ENCODE data around the gene STT3B.
A peak's percentile ranks its signal among the peaks of the same experiment; 100 is the strongest.

STT3B gene

DNA sequence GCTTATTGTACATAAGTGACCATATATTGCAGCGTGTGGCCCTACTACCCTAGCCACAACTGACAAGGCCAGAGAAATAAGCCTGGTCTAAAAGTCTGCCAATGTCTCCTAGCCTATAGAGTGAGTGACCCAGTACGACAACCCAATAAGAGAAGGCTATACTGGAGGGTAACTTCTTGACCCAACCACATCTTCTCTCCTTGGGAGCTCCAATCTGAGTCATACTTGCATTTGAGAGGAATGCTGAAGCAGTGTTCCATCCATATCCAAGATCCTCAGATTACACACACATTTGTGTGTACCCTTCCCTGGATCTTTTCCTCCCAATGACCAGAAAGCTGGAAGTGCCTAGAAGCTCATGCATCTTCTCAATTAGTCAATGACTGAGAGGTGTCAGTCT is 11.3 kb upstream of the STT3B start:
- H3K27ac ChIP-seq: no peak overlapping the region
- TF ChIP-seq, protein P1, sequence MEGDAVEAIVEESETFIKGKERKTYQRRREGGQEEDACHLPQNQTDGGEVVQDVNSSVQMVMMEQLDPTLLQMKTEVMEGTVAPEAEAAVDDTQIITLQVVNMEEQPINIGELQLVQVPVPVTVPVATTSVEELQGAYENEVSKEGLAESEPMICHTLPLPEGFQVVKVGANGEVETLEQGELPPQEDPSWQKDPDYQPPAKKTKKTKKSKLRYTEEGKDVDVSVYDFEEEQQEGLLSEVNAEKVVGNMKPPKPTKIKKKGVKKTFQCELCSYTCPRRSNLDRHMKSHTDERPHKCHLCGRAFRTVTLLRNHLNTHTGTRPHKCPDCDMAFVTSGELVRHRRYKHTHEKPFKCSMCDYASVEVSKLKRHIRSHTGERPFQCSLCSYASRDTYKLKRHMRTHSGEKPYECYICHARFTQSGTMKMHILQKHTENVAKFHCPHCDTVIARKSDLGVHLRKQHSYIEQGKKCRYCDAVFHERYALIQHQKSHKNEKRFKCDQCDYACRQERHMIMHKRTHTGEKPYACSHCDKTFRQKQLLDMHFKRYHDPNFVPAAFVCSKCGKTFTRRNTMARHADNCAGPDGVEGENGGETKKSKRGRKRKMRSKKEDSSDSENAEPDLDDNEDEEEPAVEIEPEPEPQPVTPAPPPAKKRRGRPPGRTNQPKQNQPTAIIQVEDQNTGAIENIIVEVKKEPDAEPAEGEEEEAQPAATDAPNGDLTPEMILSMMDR (conservative IDR thresholded peaks at IDR 0.05): no peak

- H3K27ac ChIP-seq: no peak overlapping the region
- TF ChIP-seq, protein P1 (conservative IDR thresholded peaks at IDR 0.05): no peak
These were observed 10.6 kb upstream of the STT3B start for GRCh38 chr3:31522152-31522551.

DNA sequence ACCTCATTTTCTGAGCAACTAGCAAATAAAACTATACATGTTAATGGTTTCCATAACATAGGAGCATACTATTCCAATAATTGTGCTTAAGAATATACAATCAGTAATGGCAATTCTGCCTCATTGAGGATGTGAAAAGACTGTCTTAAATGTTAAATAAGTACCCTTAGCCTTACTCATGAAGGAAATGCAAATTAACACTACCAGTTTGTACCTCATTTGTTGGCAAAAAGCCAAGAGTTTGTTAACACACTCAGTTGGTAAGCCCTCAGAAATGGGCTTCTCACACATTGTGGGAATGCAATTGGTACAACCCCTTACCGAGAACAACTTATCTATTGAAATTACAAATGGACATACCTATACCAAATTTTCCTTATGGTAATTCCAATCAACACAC is 9.2 kb upstream of the STT3B start:
- TF ChIP-seq, protein P1 (conservative IDR thresholded peaks at IDR 0.05): no peak
- H3K27ac ChIP-seq: no peak overlapping the region

DNA sequence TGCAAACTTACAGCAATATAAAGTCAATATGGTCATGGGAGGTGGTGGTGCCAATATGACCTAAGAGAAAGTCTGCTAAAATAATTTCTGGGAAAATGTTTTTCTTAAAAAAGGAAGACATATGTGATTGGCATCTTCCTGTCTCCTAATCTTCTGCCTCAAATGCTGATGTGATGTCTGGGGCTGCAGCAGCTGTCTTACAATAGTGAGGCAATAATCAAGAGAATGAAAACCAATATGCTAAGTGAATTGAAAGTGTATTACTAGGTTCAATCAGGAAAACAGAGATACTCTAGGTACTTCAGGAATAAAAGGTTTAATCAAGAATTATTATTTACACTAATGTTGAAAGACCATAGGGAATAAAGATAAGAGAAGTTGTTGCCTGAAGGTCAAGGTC is 7.2 kb upstream of the STT3B start:
- no peak overlapping the region for H3K27ac ChIP-seq
- TF ChIP-seq, protein P1 (conservative IDR thresholded peaks at IDR 0.05): no peak

GRCh38 chr3:31529421-31529820 is 3.3 kb upstream of the STT3B start:
- TF ChIP-seq, protein P1 (conservative IDR thresholded peaks at IDR 0.05): no peak

DNA sequence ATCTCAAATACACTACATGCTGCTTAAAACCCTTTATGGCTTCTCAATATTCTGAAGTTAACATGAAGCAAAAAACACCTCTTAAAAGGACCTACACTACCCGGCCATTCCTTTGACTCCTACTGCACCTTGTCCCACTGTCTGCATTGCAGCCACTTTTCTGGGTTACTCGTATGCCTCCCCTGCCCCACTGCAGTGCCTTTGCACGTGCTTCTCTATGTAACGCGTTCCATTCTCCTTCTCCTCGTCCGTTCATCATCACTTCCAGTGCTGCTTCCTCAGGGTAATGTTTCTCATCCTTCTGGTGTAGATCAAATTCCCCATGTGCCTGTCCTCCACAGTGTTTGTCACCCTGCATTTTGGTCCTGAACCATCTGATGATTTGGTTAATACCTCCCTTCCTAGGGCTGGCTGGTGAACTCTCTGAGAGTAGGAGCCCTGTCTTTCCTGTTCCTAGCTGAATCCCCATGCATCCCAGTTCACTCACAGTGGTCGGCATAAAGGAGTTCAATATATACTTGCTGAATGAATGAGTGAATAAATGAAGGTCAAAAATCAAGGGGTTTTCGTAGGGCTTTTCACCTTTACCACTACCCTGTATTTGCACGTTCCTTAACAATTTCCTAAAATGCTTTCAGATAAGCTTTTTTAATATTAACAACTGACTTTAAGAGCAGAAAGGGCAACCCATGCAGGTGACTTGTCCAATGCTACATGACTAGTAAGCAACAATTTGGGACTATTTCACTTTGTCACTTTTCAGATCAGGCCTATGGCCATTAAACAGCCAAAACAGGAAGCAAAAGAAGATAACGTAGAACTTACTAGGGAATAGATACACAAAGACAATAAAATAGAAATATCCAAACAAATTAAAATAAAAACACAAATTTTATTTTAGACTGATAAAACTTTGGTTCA is 2.4 kb upstream of the STT3B start:
- TF ChIP-seq, protein P1 (conservative IDR thresholded peaks at IDR 0.05): no peak
- H3K27ac ChIP-seq: peak overlapping the region; percentile 97

More at GRCh38 chr3:31529421-31529820, 3.3 kb upstream of the STT3B start:
- no peak overlapping the region for H3K27ac ChIP-seq

DNA sequence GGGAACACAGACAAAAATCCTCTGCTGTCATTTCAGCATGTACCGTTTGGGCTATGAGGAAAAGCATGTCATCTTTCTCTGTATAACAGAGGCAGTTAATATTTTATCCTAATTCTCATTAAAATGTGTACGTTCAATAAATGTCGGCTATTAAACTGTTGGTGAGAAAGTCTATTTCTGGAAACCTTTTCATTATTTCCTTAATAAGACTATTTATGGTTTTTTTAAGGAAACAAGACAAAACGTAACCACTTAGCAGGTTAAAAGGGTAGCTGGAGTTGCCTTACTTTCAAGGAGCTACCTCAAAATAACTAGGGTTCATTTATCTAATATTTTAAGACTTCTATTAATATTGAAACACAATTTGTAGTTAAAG is 1.8 kb upstream of the STT3B start:
- H3K27ac ChIP-seq: peak overlapping the region; percentile 97
- TF ChIP-seq, protein P1 (conservative IDR thresholded peaks at IDR 0.05): no peak
